Prostate gland (tissue), 2 donors: Measurements from ENCODE around the gene CEP85. TPM values are rescaled to one million over a fixed set of nuclear protein-coding genes. Genes with fewer than 3 reads are reported as not detected.

ENCODE experiments used
- DNase-seq: peaks from one replicate; pipeline ENCODE4 v3.0.0-alpha.2; 2019; ENCODE audit warnings: low spot score
- H3K27ac ChIP-seq, 2 donors: fragments of 200-600 bp; sonication (generic); 2 replicates each; pipeline ENCODE4 v1.5.1; 2017 to 2019
- H3K27me3 ChIP-seq: fragments of 200-600 bp; sonication (generic); replicated peaks from 2 replicates; pipeline ENCODE4 v1.5.1; 2019; ENCODE audit not compliant: insufficient read depth
- H3K36me3 ChIP-seq, 2 donors: fragments of 200-600 bp; sonication (generic); 1 replicate in 1 of 2; 2 replicates in 1 of 2; pipeline versions ENCODE4 v1.5.1 to v1.8.1; 2017 to 2019
- H3K4me1 ChIP-seq: fragments of 200-600 bp; sonication (generic); replicated peaks from 2 replicates; pipeline ENCODE4 v1.5.1; 2019
- H3K4me3 ChIP-seq, 2 donors: fragments of 200-600 bp; sonication (generic); 2 replicates each; pipeline ENCODE4 v1.5.1; 2017 to 2019
- H3K9me3 ChIP-seq: fragments of 200-600 bp; sonication (generic); 2 replicates; pipeline ENCODE4 v1.5.1; 2017
- CTCF ChIP-seq, 4 experiments: fragments of 200-600 bp in 2 of 4; fragments of 450-650 bp in 2 of 4; sonication (generic) in 2 of 4; IDR thresholded peaks; 1 replicate in 3 of 4; 2 replicates in 1 of 4; pipeline ENCODE4 v1.5.1; 2016 to 2019; ENCODE audit warnings: antibody characterized with exemption in 4 of 4, mild to moderate bottlenecking in 2 of 4, moderate library complexity in 2 of 4
- POLR2A ChIP-seq: fragments of 450-650 bp; IDR thresholded peaks from one replicate; pipeline ENCODE4 v1.6.1; 2016; ENCODE audit warnings: antibody characterized with exemption, mild to moderate bottlenecking
- POLR2AphosphoS5 ChIP-seq: sonication (generic); formaldehyde crosslinking; IDR thresholded peaks from one replicate; pipeline ENCODE4 v1.6.1; 2017; ENCODE audit warnings: antibody characterized with exemption
- WGBS: methylation state at CpG from one replicate; pipeline ENCODE4 v1.1.5; 2018; 5-methylcytosine and 5-hydroxymethylcytosine counted together
- intact Hi-C: fragments of 100-400 bp; cut with DNase I; formaldehyde crosslinking; loops from one replicate; pipeline ENCODE4 v1.14.2; 2022
- total RNA-seq, 2 donors: library from RNA; depleted of rRNA; stranded (reverse); fragments of >200 nt; gene quantifications; one replicate each; pipeline ENCODE4 v1.1.0, GENCODE V29; 2016

CEP85 gene
- total RNA-seq, 2 donors from 2014 or later, result 3.4 to 21.0 TPM

GRCh38 chr1:26197813-26198212, 36.2 kb upstream of the CEP85 start:
- DNase-seq, result no peak
- Histone ChIP-seq H3K27ac (no peak overlapping the region), H3K27me3 (no peaks in the 10 kb centered on the region), H3K36me3 (no peaks in the 10 kb centered on the region), H3K4me1 (no peaks in the 10 kb centered on the region), H3K9me3 (no peaks in the 10 kb centered on the region), H3K4me3 (no peak overlapping the region)
- intact Hi-C loops, result no loop called here
- 92% methylated on average over 11 of the region's 11 CpGs for WGBS
- no peak for TF ChIP-seq POLR2AphosphoS5
- no peak for TF ChIP-seq CTCF (IDR thresholded peaks at IDR 0.05)
- no peak for TF ChIP-seq POLR2A

GRCh38 chr1:26200413-26200812, 33.6 kb upstream of the CEP85 start:
- intact Hi-C loops, result no loop called here
- Histone ChIP-seq H3K4me3 (no peak overlapping the region), H3K27ac (no peak overlapping the region), H3K36me3 (no peaks in the 10 kb centered on the region), H3K4me1 (no peaks in the 10 kb centered on the region), H3K27me3 (no peaks in the 10 kb centered on the region), H3K9me3 (no peaks in the 10 kb centered on the region)
- WGBS, result 80% methylated on average over 5 of the region's 5 CpGs
- no peak for DNase-seq
- TF ChIP-seq POLR2AphosphoS5 (no peak), POLR2A (no peak), CTCF (IDR thresholded peaks at IDR 0.05) (no peak)

- Histone ChIP-seq H3K4me1 (no peaks in the 10 kb centered on the region), H3K36me3 (no peaks in the 10 kb centered on the region), H3K27ac (no peak overlapping the region), H3K27me3 (no peaks in the 10 kb centered on the region), H3K4me3 (no peak overlapping the region), H3K9me3 (no peaks in the 10 kb centered on the region)
- no peak for TF ChIP-seq POLR2AphosphoS5
- TF ChIP-seq CTCF (IDR thresholded peaks at IDR 0.05), result no peak
- no peak for TF ChIP-seq POLR2A
- WGBS, result 68% methylated on average over 9 of the region's 9 CpGs
- no peak for DNase-seq
- intact Hi-C loops, result no loop called here
Observed at GRCh38 chr1:26203642-26204318, 30.2 kb upstream of the CEP85 start.

- intact Hi-C loops, result no loop called here
- no peak for DNase-seq
- Histone ChIP-seq H3K9me3 (no peaks in the 10 kb centered on the region), H3K4me3 (no peak overlapping the region), H3K27me3 (no peaks in the 10 kb centered on the region), H3K27ac (no peak overlapping the region), H3K36me3 (no peaks in the 10 kb centered on the region), H3K4me1 (no peaks in the 10 kb centered on the region)
- 88% methylated on average over 5 of the region's 5 CpGs for WGBS
- no peak for TF ChIP-seq POLR2AphosphoS5
- TF ChIP-seq POLR2A, result no peak
- no peak for TF ChIP-seq CTCF (IDR thresholded peaks at IDR 0.05)
Observed at GRCh38 chr1:26210147-26210870, 23.7 kb upstream of the CEP85 start.

GRCh38 chr1:26212726-26213125, 21.3 kb upstream of the CEP85 start:
- Histone ChIP-seq H3K4me3 (no peak overlapping the region), H3K27ac (no peak overlapping the region), H3K36me3 (no peaks in the 10 kb centered on the region), H3K4me1 (no peaks in the 10 kb centered on the region), H3K27me3 (no peaks in the 10 kb centered on the region), H3K9me3 (no peaks in the 10 kb centered on the region)
- DNase-seq, result no peak
- intact Hi-C loops, result no loop called here
- 87% methylated on average over 5 of the region's 5 CpGs for WGBS
- TF ChIP-seq POLR2A (no peak), CTCF (IDR thresholded peaks at IDR 0.05) (no peak), POLR2AphosphoS5 (no peak)
